Breast epithelium (tissue), 3 donors: ENCODE measurements around the gene ANTXRL.

ENCODE experiments used
- CTCF ChIP-seq, 3 donors: fragments of 450-650 bp; IDR thresholded peaks; one replicate each; pipeline ENCODE4 v1.5.1; 2016 to 2017; ENCODE audit warnings: antibody characterized with exemption in 3 of 3, mild to moderate bottlenecking in 3 of 3, moderate library complexity in 3 of 3
- POLR2A ChIP-seq: fragments of 450-650 bp; IDR thresholded peaks from one replicate; pipeline ENCODE4 v1.6.1; 2016; ENCODE audit warnings: antibody characterized with exemption, mild to moderate bottlenecking, moderate library complexity
- POLR2AphosphoS5 ChIP-seq, 3 donors: sonication (generic); formaldehyde crosslinking; IDR thresholded peaks; one replicate each; pipeline ENCODE4 v1.6.1; 2017; ENCODE audit warnings: antibody characterized with exemption in 3 of 3

GRCh38 chr10:46308113-46308415 is 21.3 kb downstream of the ANTXRL start:
- TF ChIP-seq CTCF (IDR thresholded peaks at IDR 0.05) (no peak), POLR2A (no peak), POLR2AphosphoS5 (IDR thresholded peaks at IDR 0.05) (no peak)
